Middle frontal gyrus (tissue), 1 donor: Measurements from ENCODE around the gene DDX52.

Experiments used
- DNase-seq: peaks from one replicate; pipeline ENCODE4 v3.0.0-alpha.2; 2015; ENCODE audit warnings: low spot score; ENCODE audit errors: extremely low spot score

The DDX52 gene

DNA sequence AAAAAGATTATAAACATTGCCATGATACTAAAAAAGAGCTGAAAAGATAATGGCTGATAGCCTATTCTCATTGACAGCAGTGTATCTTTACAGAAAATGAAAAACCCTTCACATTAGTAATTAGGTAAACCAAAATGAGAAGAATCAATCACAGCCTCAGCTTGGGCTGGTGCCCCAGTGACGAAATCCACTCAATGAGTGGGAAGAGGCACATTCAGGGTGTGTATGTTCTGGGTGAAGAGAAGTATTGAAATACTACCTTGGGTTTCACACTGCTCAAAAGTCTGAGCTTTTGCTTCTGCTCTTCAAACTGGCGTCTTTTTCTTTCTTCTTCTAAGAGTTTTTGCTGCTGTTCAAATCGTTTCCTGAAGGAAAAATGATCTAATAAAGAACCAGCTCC, 58.2 kb downstream of the DDX52 start:
- DNase-seq, result no peak

DNA sequence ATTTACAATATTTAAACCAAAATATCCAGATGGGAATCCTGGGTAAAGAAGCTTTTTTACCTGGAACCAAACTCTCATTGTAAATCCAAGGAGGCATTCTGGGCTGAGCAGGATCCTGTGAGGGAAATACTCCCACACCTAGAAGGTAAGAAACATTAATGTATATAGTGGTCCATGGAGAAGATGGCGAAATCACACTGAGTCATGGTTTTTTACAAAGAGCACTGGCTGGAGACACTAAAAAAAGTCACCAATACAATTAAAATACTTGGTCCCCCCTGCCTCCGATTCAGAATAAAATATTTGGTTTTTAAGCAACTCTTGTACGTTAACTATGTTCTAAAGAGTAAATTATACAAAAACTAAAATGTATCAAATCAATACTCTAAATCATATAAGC, 67.0 kb downstream of the DDX52 start:
- no peak for DNase-seq

DNA sequence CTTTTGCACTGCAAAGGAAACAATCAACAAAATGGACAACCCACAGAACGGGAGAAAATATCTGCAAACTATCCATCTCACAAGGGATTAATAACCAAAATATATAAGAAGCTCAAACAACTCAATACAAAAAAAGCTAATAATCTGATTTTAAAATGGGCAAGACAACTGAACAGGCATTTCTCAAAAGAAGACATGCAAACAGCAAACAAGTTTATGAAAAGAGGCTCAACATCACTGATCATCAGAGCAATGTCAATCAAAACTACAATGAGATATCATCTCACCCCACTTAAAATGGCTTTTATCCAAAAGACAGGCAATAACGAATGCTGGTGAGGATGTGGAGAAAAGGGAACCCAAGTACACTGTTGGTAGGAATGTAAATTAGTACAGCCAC, 68.8 kb downstream of the DDX52 start:
- no peak for DNase-seq

DNA sequence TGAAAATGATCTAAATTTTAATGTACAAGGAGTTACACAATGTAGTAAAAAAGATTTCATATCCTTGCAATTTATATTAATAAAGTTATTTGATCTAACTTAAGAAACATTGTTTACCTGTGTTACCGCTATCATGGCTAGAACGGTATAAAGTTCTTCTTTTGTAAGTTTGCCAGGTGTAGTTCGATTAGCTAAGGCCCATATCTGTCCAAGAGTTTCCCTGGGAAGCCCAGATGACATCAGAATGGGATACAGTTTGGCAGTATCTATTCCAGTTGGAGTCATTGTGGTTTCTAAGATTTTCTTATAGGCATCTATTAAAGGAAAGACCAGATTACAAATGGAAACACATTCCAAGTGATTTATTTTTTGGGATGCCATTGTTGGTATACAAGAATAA, 71.6 kb downstream of the DDX52 start:
- DNase-seq, result no peak

DNA sequence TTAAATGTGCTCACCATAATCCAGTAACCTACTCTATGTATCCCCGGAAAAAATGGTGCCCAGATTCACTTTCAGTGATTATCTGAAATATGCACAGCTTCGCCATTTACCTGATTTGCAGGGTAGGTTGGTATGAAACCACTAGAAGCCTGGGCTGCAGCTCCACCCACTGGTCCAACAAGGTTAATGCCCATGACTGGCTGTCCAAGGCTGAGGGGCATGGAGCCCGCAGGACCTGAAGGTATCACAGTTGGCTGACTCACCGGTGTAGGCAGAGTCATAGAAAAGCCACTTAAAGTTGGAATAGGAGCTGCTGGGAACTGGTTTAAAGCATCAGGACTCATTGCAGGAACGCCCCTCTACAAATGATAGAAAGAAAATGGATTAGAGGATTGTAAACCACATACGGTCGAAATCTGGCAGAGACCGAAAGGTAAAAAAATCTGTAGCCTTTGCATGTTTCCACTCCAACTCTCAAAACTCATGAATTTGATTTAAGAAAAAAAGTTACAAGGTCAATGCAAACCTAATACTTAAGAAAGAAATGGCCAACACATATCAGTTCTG, 72.6 kb downstream of the DDX52 start:
- no peak for DNase-seq

DNA sequence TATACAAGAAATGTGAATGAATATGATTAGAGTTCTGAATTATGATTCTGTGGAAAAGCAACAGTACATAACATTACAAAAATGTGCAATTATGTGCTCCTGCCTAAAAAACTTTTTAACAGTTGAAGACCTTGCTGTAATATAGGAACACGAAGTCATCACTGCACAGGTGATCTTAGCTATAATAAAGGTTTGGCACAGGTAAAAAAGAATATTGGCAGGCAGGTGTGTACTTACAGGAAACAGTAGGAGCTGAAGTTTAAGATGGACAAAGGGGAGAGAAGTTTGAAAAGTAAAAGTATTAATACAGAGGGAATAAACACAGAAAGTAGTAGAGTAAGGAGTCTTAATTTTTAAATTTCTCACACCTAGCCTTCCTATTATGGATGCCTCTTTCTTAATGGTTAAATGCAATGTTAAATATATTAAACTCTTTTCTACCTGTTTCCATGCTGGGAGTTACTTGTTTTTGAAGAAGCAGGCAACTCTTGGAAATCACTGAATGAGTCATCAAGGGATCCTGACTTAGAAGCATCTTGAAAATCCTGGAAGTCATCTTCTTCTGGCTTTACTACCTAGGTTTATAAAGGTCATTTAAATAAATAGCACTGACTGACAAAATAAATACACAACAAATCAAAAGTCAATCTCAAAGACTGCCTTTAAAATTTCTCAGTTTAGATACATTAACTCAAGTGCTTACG, 74.7 kb downstream of the DDX52 start:
- no peak for DNase-seq

DNA sequence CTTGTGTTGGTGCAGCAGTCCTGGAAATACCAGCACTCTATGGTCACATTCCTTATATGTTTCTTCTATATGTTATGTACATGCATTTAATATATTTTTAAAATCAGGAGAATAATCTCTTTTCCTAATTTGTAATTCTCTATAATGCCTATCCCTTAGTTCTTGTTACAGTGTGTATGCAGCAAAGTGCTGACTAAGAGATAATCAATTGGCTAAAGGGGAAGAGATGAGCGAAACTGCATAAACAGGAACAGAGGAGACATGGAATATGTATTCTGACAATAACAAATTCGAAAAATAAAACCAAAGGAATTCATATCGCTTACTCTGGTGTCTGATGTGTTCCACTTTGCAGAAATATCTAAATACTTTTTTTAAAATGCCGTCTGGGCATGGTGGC, 75.7 kb downstream of the DDX52 start:
- DNase-seq, result no peak

DNA sequence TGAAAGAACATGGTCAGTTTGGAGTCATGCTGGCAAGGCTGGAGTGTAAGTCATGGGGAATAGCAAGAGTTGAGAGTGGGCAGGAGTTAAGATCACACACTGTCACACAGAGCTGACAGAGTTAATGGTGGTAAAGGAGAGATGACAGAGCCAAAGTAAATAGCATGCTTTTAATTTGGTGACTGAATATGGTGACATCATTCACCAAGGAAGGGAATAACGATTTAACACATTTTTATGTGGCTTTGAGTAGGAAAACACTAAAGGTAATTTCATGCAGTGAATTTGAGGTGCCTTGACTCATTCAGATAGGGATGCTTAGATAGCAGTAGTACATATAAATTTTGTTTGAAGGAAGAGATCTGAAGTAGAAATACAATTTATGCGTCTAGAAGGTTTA, 76.1 kb downstream of the DDX52 start:
- no peak for DNase-seq

DNA sequence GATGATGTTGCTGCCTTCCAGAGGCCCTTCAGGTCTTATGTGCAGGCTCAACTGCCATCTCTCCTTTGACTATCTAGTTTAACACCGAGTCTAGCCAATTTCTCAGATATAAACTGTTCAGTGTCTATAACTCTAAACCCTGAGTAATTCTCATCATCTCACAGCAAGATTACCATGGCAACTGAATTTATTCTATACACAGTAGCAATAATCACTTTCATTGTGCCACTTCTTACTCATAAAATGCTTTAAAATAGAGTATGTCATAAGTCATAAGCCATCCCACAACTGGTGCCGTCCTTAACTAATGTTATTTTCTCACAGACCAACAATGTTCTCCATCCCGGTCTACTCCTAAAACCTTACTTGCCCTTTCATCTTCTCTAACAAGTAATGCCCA, 79.0 kb downstream of the DDX52 start:
- no peak for DNase-seq

DNA sequence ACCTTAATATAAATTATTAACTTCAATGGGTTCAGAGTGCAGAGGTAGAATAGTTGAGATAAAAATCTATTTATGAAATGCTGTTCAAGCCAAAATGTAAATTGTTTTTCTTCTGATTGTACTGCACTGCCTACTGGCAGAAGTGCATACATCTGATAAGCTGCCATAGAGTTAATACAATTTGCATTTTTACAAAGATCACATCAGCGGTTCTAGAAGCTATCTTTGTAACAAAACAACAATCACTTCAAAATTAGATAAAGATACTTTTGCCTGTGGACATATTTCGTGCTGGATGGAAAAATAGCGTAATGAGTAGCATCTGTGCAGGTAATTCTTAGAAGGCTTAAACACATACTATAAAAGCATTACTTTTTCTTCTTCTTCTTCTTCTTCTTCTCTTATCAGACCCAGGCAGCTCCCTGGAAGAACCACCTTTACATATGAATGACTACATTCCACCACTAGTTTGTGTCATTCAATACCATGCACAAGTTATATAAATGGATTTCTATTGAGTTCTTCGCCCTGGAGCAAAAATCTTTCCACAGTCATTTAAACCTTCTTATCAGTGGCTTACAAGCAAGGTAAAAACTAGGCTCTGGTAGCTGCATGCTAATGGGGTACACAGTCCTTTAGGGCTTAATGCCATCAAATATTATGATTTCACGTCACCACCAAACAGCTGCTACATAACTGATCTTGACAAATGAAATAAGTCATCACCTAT, 81.1 kb downstream of the DDX52 start:
- no peak for DNase-seq
